8988T (cell line): ENCODE results near the gene LRRC3C.
A peak's percentile ranks its signal among the peaks of the same experiment; 100 is the strongest.
"Not testable (repeated sequence)": the region's sequence is repeated elsewhere in the genome, so short reads cannot be mapped to it uniquely, and the experiment has no call there.

Experiments
- DNase-seq: peaks from one replicate; pipeline ENCODE4 v3.0.0; 2011

Gene LRRC3C, protein sequence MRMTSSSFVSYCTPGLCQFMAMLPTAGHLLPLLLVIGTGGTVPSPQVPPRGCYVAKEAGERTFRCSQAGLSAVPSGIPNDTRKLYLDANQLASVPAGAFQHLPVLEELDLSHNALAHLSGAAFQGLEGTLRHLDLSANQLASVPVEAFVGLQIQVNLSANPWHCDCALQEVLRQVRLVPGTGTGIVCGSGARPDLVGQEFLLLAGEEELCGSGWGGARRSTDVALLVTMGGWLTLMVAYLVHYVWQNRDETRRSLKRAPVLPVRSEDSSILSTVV

GRCh38 chr17:39927101-39927928 is at the start of gene LRRC3C, which contains the start of gene ORMDL3:
Gene LRRC3C (plus strand): TSS chr17:39927732. CDS start chr17:39941524, 13,792 bp downstream.
Gene ORMDL3 (minus strand): TSS chr17:39927601. CDS start chr17:39924203, 3,398 bp downstream.
- peak; percentile 69 for DNase-seq

- DNase-seq, result not testable (repeated sequence)
Observed at GRCh38 chr17:39886102-39886501, 41.4 kb upstream of the LRRC3C start.

- DNase-seq, result no peak
Observed at GRCh38 chr17:39887078-39887477, 40.5 kb upstream of the LRRC3C start.

- DNase-seq, result no peak
Observed at GRCh38 chr17:39889200-39889599, 38.3 kb upstream of the LRRC3C start.

DNA sequence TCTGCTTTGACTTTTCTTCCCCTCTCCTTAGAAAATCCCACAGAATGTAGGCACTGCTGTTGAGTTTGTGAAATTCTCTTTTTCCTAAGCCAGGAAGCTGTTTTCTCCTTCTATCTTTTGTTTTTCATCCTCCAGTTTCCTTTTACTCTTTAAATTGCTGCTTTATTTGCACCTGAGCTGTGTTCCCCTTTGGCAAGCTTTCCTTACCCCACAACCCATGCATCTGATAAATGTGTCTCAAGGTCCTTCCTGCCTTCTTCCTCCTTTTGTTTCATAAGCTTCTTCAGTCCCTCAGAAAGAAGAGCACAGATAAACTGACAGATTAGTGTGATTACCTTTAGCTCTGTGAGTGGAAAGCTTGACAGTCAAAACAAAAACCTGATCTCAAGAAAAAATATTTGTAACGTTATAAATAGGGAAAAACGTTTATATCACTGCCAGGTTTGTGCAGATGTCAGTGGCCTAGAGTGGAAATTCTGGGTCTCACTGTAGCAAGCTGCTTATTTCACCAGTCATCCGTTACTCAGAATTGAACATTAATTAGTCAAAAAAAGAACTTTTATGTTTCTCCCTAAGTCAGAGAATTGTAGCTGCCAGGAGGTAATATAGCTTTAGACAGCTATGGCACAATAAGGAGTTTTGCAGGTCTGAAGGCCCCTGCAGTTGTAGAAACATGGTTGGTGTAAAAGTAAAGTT is 32.7 kb upstream of the LRRC3C start:
- DNase-seq, result no peak

- DNase-seq, result no peak
Observed at GRCh38 chr17:39898088-39898487, 29.4 kb upstream of the LRRC3C start.

- DNase-seq, result no peak
Observed at GRCh38 chr17:39899215-39899614, 28.3 kb upstream of the LRRC3C start.

- DNase-seq, result not testable (repeated sequence)
Observed at GRCh38 chr17:39902027-39902426, 25.5 kb upstream of the LRRC3C start.

- DNase-seq, result no peak
Observed at GRCh38 chr17:39903158-39903884, 24.2 kb upstream of the LRRC3C start.

DNA sequence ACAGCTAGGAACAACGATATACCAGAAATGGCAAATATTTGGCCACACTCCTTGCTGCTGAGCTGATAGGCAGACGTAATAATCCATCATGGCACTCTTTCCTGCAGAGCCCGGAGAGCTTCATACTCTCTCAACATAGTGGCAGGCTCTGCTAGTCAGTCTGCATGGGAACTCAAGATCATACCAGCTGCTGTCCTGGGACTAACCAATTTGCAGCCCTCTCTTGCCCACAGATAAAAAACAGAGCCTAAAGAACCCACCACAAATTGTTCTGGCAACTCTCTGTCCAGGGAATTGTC is 22.6 kb upstream of the LRRC3C start:
- DNase-seq, result no peak

- no peak for DNase-seq
Observed at GRCh38 chr17:39908789-39909352, 18.7 kb upstream of the LRRC3C start.

DNA sequence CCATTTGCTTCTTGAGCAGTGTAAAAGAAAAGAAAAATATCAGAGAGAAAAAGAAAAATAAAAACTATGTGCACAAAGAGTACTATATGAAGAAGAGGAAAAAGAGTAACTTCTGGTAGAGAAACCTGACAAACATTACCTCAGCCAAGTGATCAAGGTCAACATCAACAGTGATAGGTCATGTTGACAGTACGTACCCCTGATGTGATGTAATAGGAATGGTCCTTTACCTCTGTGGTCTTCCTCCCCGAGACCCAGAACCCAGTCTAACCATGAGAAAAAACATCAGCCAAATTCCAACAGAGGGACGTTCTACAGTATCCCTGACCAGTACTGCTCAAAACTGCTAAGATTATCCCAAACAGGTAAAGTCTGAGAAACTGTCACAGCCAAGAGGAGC is 13.5 kb upstream of the LRRC3C start:
- no peak for DNase-seq

- no peak for DNase-seq
Observed at GRCh38 chr17:39915559-39915958, 12.0 kb upstream of the LRRC3C start.

- DNase-seq, result no peak
Observed at GRCh38 chr17:39916918-39917317, 10.6 kb upstream of the LRRC3C start.

GRCh38 chr17:39919087-39919683 is 8.3 kb upstream of the LRRC3C start:
- no peak for DNase-seq

GRCh38 chr17:39920218-39921210 is 7.0 kb upstream of the LRRC3C start:
- DNase-seq, result no peak

- no peak for DNase-seq
Observed at GRCh38 chr17:39921323-39921722, 6.2 kb upstream of the LRRC3C start.

- DNase-seq, result no peak
Observed at GRCh38 chr17:39922006-39922405, 5.5 kb upstream of the LRRC3C start.

DNA sequence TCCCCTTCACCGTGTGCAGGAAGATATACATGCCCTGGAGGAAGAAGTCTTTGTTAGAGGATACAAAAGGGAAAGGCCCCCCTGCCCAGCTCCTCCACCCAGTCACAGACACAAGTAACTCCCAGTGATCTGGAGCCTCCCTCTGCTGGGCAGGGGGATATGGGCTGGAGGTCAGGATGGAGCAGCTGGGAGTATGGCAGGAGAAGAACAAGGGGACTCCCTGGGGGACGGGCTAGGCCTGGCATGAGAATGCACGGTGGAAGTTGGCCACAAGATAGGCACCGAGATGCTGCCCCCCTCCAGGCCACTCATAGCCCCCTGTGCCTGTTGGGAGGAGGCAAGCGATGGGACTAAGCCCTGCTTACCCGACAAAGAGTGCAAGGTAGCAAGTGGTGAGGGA is 4.3 kb upstream of the LRRC3C start:
- DNase-seq, result no peak

DNA sequence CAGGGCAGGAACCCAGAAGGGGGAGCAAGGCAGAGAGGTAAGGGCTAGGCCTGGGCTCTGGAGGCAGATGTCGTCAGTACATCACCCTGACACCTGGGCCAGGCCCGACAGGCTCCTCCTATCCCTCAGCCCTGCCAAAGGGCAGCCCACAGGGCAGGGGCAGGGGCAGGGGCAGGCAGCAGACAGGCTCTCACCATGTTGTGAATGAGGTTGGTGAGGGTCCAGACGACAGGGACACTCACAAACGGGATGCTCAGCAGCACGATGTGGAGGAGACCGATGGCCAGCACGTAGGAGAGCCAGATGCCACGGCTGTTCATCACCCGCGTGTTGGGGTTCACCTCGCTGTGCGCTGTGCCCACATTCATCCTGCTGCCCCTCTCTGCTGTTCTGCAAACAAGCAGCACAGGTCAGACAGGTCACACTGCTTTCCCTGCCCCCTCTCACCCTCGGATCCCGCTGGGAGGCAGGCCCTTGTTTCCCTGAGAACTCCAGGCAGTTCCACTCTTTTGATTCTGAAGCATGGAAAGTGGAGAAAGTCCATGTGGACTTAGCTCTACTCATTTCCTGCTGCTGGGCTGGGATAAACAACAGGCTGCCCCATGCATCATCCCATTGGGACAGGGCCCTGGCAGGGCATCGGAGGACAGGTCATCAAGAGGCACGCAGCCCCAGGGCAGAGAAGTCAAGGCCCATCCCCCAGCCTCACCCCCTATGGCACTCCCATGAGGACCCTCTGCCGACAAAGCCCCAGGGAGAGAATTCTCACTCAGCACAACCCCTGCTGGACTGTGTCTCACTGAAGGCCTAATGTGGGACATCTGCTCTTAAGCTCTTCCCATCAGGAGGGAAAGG is 3.5 kb upstream of the LRRC3C start:
- no peak for DNase-seq
